OCI-LY3 (cell line): ENCODE data around the gene CNN2.

Experiments
- H2AFZ ChIP-seq: fragments of 200-600, 300-600 bp; shearing (Covaris generic); 2 replicates; pipeline ENCODE4 v1.6.0; 2014; ENCODE audit warnings: antibody characterized with exemption, low read depth, low read length
- H3K27ac ChIP-seq: fragments of 200-600, 300-600 bp; sonication (generic); 2 replicates; pipeline ENCODE4 v1.5.1; 2014; ENCODE audit warnings: mild to moderate bottlenecking, low read length, moderate library complexity, mixed read lengths
- H3K27me3 ChIP-seq: fragments of 200-600, 300-600 bp; sonication (generic); 2 replicates; pipeline ENCODE4 v1.6.1; 2014; ENCODE audit warnings: low read depth, low read length, mixed read lengths
- H3K36me3 ChIP-seq: fragments of 200-600, 300-600 bp; sonication (generic); replicated peaks from 2 replicates; pipeline ENCODE3; 2014; ENCODE audit warnings: low read depth, low read length, mixed read lengths
- H3K4me1 ChIP-seq: fragments of 300-600, 200-600 bp; sonication (generic); 2 replicates; pipeline ENCODE4 v1.6.1; 2014; ENCODE audit warnings: low read length, mixed read lengths
- H3K4me2 ChIP-seq: fragments of 200-600, 300-600 bp; sonication (generic); 2 replicates; pipeline ENCODE4 v1.6.1; 2014; ENCODE audit warnings: low read length, mixed read lengths
- H3K4me3 ChIP-seq: fragments of 300-600, 200-600 bp; sonication (generic); 2 replicates; pipeline ENCODE4 v1.5.1; 2014; ENCODE audit warnings: antibody characterized with exemption, mild to moderate bottlenecking, low read length, moderate library complexity
- H3K79me2 ChIP-seq: fragments of 300-600, 200-600 bp; shearing (Covaris generic); 2 replicates; pipeline ENCODE4 v1.6.1; 2014; ENCODE audit warnings: mild to moderate bottlenecking, low read length, mixed read lengths
- H3K9ac ChIP-seq: fragments of 300-600, 200-600 bp; shearing (Covaris generic); 2 replicates; pipeline ENCODE4 v1.6.0; 2014; ENCODE audit warnings: mild to moderate bottlenecking, low read length, moderate library complexity
- H3K9me3 ChIP-seq: fragments of 200-600, 300-600 bp; shearing (Covaris generic); 2 replicates; pipeline ENCODE4 v1.6.1; 2014; ENCODE audit warnings: low read length, mixed read lengths; ENCODE audit not compliant: insufficient read depth
- H4K20me1 ChIP-seq: fragments of 200-600, 300-600 bp; sonication (generic); 2 replicates; pipeline ENCODE4 v1.6.1; 2016; ENCODE audit warnings: low read length, mixed read lengths; ENCODE audit not compliant: insufficient read depth
- CTCF ChIP-seq: fragments of 200-600, 300-600 bp; sonication (generic); IDR thresholded peaks from 2 replicates; pipeline ENCODE4 v1.5.1; 2014; ENCODE audit warnings: antibody characterized with exemption, low read length, low read depth
- EZH2phosphoT487 ChIP-seq: fragments of 200-600 bp; shearing (Covaris generic); IDR thresholded peaks from 2 replicates; pipeline ENCODE4 v1.6.1; 2018; ENCODE audit warnings: antibody characterized with exemption, mixed run types, low read depth

CNN2 gene

GRCh38 chr19:991174-991931 is 35.1 kb upstream of the CNN2 start:
- Histone ChIP-seq H3K27ac (no peak overlapping the region), H3K9ac (no peak overlapping the region), H3K4me3 (no peak overlapping the region), H3K79me2 (no peaks in the 10 kb centered on the region; the same call in 1 of the 2 replicates), H3K4me2 (no peak overlapping the region), H3K27me3 (no peaks in the 10 kb centered on the region), H4K20me1 (no peaks in the 10 kb centered on the region), H3K36me3 (peaks cover 46% of the 10 kb centered on the region), H3K9me3 (no peaks in the 10 kb centered on the region), H2AFZ (no peak overlapping the region), H3K4me1 (no peaks in the 10 kb centered on the region)
- no peak for TF ChIP-seq CTCF
- no peak for TF ChIP-seq EZH2phosphoT487

DNA sequence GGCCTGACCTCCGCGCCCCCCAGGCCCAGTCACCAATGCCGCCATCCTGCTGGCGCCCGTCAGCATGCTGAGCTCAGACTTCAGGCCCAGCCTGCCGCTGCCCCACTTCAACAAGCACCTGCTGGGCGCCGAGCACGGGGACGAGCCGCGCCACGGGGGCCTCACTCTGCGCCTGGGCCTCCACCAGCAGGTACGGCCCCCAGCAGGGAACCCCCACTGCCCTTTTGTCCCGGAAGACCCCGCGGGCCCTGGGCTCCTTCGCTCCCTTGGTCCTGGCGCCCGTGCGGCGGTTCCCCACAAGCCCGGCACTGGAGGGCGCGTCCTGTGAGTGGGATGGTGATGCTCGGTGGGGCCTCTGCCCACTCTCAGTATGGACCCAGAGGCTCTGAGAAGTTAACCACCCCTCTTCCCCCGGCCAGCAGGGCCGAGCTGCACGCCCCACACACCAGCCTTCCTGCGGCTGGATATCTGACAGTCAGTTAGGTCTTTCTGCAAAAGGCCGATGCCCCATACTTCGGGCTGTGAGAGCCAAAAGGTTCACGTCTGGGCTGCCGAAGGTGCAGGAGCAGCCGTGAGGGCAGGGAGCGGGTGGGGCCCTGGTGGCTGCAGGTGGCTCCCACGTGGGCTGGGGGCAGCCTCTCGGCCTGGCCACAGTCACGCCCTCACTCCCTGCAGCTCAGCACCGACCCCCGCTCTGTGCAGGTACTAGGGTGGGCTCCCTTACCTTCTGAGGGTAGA is 34.3 kb upstream of the CNN2 start:
- Histone ChIP-seq H3K9ac (no peak overlapping the region), H2AFZ (no peak overlapping the region), H3K4me1 (no peaks in the 10 kb centered on the region), H4K20me1 (no peaks in the 10 kb centered on the region), H3K79me2 (no peaks in the 10 kb centered on the region), H3K27me3 (no peaks in the 10 kb centered on the region), H3K27ac (no peak overlapping the region), H3K9me3 (no peaks in the 10 kb centered on the region), H3K4me2 (no peak overlapping the region), H3K36me3 (peaks cover 42% of the 10 kb centered on the region), H3K4me3 (no peak overlapping the region)
- no peak for TF ChIP-seq EZH2phosphoT487
- TF ChIP-seq CTCF: no peak

DNA sequence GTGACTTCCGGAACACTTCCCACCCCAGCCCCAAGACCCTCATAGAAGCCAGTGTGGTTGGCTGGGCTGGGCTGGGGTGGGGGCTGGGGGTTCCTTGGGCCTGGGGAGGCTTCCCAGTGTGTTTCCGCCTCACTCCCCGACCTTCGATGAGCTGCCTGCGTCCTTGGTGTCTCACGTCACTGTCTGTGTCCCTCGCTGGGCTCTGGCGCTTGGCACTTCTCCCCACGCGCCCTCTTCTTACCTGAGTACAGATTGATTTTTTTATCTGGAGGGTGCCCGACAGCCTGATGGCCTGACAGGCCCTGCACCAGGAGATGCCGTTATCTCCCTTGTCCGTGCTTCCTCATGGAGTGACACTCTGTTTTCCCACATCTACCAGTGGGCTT is 33.7 kb upstream of the CNN2 start:
- H3K36me3 ChIP-seq: peaks cover 42% of the 10 kb centered on the region

More for the DNA sequence above, 33.7 kb upstream of the CNN2 start:
- Histone ChIP-seq H2AFZ (no peak overlapping the region), H3K27ac (no peak overlapping the region), H3K27me3 (no peaks in the 10 kb centered on the region), H3K9me3 (no peaks in the 10 kb centered on the region), H3K4me1 (no peaks in the 10 kb centered on the region), H3K79me2 (no peaks in the 10 kb centered on the region), H3K4me3 (no peak overlapping the region), H4K20me1 (no peaks in the 10 kb centered on the region), H3K9ac (no peak overlapping the region), H3K4me2 (no peak overlapping the region)
- TF ChIP-seq EZH2phosphoT487 (no peak), CTCF (no peak)
